IPS-NIHi7 (cell line): ENCODE results near the gene DNAJA4.
"Not testable (repeated sequence)": the region's sequence is repeated elsewhere in the genome, so short reads cannot be mapped to it uniquely, and the experiment has no call there.

Experiments
- DNase-seq: peaks from one replicate; pipeline ENCODE4 v3.0.0; 2012; ENCODE audit warnings: mixed read lengths; ENCODE audit errors: extremely low spot score

Gene DNAJA4

GRCh38 chr15:78244101-78244500 is 20.3 kb upstream of the DNAJA4 start:
- DNase-seq, result no peak

- DNase-seq, result no peak
Observed at GRCh38 chr15:78244893-78245292, 19.5 kb upstream of the DNAJA4 start.

GRCh38 chr15:78245392-78245791 is 19.0 kb upstream of the DNAJA4 start:
- not testable (repeated sequence) for DNase-seq

GRCh38 chr15:78245976-78246620 is 18.3 kb upstream of the DNAJA4 start:
- DNase-seq, result not testable (repeated sequence)

GRCh38 chr15:78247911-78248310 is 16.5 kb upstream of the DNAJA4 start:
- no peak for DNase-seq

- no peak for DNase-seq
Observed at GRCh38 chr15:78249131-78249530, 15.2 kb upstream of the DNAJA4 start.

- no peak for DNase-seq
Observed at GRCh38 chr15:78251136-78251535, 13.2 kb upstream of the DNAJA4 start.

GRCh38 chr15:78255421-78256043 is 8.8 kb upstream of the DNAJA4 start:
- no peak for DNase-seq

GRCh38 chr15:78256044-78256437 is 8.3 kb upstream of the DNAJA4 start:
- no peak for DNase-seq

- DNase-seq, result no peak
Observed at GRCh38 chr15:78257681-78258080, 6.7 kb upstream of the DNAJA4 start.

- no peak for DNase-seq
Observed at GRCh38 chr15:78259232-78259631, 5.1 kb upstream of the DNAJA4 start.

GRCh38 chr15:78260489-78260888 is 3.9 kb upstream of the DNAJA4 start:
- DNase-seq, result no peak

- DNase-seq, result no peak
Observed at GRCh38 chr15:78261062-78261461, 3.3 kb upstream of the DNAJA4 start.

GRCh38 chr15:78263351-78263781 is 996 bp upstream of the DNAJA4 start:
- DNase-seq, result no peak

- DNase-seq, result no peak
Observed at GRCh38 chr15:78263907-78264303, 457 bp upstream of the DNAJA4 start.

- no peak for DNase-seq
Observed at GRCh38 chr15:78265137-78265460, 737 bp downstream of the DNAJA4 start.

- DNase-seq, result no peak
Observed at GRCh38 chr15:78265752-78266224, 1.4 kb downstream of the DNAJA4 start.

GRCh38 chr15:78266229-78266628 is 1.9 kb downstream of the DNAJA4 start:
- DNase-seq, result no peak

- DNase-seq, result no peak
Observed at GRCh38 chr15:78266806-78267205, 2.4 kb downstream of the DNAJA4 start.

- DNase-seq, result no peak
Observed at GRCh38 chr15:78272316-78272715, 8.0 kb downstream of the DNAJA4 start.

GRCh38 chr15:78272776-78273175 is 8.4 kb downstream of the DNAJA4 start:
- DNase-seq, result no peak

- DNase-seq, result no peak
Observed at GRCh38 chr15:78274994-78275393, 10.6 kb downstream of the DNAJA4 start.

- DNase-seq, result no peak
Observed at GRCh38 chr15:78276064-78276943, 11.9 kb downstream of the DNAJA4 start.
